Measurements from ENCODE around the gene HOXA4.

Gene HOXA4

GRCh38 chr7:27163288-27164044 lies 32.9 kb upstream of the HOXA4 start:
- TF ChIP-seq, protein P1, sequence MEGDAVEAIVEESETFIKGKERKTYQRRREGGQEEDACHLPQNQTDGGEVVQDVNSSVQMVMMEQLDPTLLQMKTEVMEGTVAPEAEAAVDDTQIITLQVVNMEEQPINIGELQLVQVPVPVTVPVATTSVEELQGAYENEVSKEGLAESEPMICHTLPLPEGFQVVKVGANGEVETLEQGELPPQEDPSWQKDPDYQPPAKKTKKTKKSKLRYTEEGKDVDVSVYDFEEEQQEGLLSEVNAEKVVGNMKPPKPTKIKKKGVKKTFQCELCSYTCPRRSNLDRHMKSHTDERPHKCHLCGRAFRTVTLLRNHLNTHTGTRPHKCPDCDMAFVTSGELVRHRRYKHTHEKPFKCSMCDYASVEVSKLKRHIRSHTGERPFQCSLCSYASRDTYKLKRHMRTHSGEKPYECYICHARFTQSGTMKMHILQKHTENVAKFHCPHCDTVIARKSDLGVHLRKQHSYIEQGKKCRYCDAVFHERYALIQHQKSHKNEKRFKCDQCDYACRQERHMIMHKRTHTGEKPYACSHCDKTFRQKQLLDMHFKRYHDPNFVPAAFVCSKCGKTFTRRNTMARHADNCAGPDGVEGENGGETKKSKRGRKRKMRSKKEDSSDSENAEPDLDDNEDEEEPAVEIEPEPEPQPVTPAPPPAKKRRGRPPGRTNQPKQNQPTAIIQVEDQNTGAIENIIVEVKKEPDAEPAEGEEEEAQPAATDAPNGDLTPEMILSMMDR (conservative IDR thresholded peaks at IDR 0.05; ENCODE audit: low read depth, low read length): no peak
- H3K4me3 ChIP-seq (ENCODE audit: low read length): no peak overlapping the region
- no peak for DNase-seq (ENCODE audit: low read depth)

DNA sequence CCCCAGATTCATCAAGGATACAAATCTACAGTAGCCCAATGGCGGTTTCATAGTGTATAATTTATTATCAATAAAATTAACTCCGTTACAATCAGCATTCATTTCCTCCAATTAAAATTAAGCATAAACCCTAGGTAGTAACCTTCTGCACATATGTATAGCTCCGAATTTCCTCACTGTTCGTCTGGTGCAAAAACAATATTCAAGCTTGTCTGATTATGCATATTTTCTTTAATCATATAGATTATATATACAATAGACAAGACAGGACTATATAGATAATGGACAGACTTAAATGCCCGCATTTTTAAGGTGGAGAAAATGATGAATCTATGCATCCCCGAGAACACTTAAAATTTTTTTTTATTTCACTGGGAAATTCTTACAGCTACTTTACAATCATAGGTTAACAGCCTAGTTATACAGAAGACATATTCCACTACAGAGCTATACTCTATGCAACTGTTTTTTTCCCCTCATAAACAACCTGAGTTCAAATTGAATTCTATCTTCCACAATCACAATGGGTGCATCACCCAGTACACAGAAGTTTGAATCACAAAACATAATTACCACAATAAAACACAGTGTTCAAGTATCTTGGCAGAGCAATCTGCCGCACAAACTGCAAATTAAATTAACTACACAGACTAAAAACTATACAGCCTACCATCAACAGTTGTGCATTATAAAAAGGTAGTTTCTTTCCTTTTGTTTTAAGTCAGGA lies 32.2 kb upstream of the HOXA4 start:
- no peak for DNase-seq (ENCODE audit: low read depth)
- TF ChIP-seq, protein P1 (conservative IDR thresholded peaks at IDR 0.05; ENCODE audit: low read depth, low read length): no peak
- no peak overlapping the region for H3K4me3 ChIP-seq (ENCODE audit: low read length)

DNA sequence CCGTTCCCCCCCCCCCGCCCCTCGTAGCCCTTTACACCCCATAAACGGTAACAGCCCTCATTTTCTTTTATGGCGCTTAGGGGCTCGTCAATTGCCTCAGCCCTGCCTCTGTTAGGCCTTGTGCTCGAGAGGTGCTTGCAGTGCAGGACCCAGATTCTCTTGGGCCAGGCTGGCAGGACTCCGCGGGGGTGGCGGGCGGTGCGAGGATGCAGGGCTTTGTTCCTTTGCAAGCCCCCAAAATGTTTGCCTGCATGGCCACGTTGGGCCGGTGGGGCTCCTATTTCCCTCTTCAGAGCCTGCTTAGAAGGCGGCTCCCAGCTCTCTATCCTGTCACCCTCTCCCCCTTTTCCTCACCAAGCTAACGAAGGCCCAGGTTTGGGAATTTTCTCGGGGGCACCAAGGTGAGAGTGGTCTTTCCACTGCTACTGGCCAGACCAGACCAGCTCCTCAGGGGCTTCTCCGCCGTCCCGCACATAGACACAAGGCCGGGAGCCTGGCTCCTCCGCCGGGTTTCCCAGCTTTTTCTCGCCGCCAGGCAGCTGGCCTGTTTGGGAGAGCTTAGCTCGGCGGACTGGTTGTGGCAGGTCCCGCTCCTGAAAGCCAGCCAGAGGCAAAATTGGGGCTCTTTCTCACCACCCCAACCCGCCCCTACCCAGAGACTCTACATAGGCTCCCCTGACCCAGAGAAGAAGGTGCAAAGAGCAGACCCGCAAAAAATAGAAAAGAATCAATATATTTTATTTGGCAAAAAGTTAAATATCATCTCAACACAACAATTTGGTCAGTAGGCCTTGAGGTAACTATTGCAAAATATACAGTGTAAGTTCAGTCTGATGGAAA lies 31.4 kb upstream of the HOXA4 start:
- DNase-seq (ENCODE audit: low read depth): no peak
- TF ChIP-seq, protein P1 (conservative IDR thresholded peaks at IDR 0.05; ENCODE audit: low read depth, low read length): no peak
- H3K4me3 ChIP-seq (ENCODE audit: low read length): no peak overlapping the region

DNA sequence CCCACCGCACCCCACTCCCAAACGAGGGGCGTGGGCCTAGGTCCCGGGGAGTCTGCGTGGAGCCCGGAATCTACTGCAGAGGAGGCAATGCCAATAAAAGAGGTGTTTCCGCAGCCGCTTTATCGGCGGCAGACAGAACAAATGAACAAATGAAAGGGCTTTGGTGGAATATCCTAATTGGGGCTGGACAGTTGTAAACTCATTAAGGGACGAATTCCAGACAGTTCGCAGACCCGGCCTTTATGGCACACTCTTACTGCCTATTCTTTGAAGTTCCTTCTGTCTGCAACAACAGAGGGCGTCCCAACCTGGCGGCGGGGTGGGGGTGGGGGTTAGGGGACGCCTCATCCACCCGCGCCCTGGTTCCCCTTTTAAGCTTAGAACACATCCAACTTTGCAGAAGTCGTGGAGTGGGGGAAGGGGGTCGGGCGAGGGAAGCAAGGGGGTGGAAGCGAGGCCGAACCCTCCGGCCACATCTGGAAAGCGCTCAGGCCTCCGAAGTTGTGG lies 30.7 kb upstream of the HOXA4 start:
- no peak overlapping the region for H3K4me3 ChIP-seq (ENCODE audit: low read length)
- TF ChIP-seq, protein P1 (conservative IDR thresholded peaks at IDR 0.05; ENCODE audit: low read depth, low read length): no peak
- no peak for DNase-seq (ENCODE audit: low read depth)

DNA sequence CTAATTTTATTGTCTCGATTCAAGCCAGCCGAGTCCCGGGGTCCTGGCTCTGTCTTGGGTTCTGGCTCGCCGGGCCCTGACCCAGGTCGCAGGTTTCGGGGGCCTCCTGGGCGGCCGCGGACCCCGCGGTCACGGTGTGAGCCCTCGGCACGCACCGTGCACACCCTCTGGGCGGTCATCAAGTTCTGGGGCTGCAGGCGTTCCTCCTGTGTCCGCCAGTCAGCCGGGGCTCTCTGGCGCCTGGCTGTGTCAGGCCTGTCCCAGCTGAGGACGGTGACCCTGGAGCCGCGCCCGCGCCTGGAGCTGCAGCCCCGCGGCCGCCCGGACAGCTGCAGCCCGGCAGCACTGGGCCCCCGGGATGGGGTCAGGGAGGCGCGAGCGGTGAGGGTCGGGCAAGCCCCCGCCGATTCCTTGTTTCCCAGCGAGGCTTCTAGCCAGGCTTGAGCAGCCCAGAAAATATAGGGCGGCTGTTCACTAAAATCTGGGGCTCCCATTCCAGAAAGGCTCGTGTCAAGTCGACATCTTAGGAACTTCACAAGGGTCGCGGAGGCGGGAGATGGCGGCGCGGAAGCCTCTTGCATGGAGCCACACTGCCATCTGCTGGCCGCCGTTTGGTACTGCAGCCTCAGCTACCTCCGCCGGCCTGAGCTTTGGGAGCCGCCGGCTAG lies 30.1 kb upstream of the HOXA4 start:
- peak; percentile 17 for DNase-seq (ENCODE audit: low read depth)
- TF ChIP-seq, protein P1 (conservative IDR thresholded peaks at IDR 0.05; ENCODE audit: low read depth, low read length): peak; percentile 93
- H3K4me3 ChIP-seq (ENCODE audit: low read length): peak overlapping the region; percentile 49

DNA sequence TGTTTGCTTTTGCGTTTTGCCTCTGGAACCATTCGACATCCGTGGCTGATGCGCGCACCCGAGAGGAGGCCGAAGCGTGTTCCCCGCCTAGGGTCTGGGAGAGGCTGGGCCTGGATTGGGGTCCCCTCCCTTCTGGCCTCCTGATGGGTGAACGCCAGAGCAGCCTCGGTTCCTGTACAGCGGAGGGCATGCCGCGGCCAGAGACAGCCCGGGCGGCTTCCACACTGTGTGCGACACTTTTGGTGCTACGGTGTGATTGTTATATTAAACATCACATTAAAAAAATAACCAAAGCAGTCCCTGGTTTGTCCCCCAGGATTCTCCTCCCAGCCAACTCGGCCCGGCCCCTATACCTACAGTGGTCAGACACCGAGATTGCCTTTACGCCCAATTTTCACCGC lies 29.6 kb upstream of the HOXA4 start:
- TF ChIP-seq, protein P1 (conservative IDR thresholded peaks at IDR 0.05; ENCODE audit: low read depth, low read length): no peak
- no peak overlapping the region for H3K4me3 ChIP-seq (ENCODE audit: low read length)
- DNase-seq (ENCODE audit: low read depth): no peak

All from retinal pigment epithelial cell (primary cell).